Measurements from ENCODE around the gene LIX1L. TPM values are rescaled to one million over a fixed set of nuclear protein-coding genes. Genes with fewer than 3 reads are reported as not detected.

Gene LIX1L
- total and polyA plus RNA-seq, 2 donors, result 13.1 to 22.0 TPM

GRCh38 chr1:145995148-145995881 lies 37.5 kb upstream of the LIX1L start:
- H3K9me3 ChIP-seq (ENCODE audit: control insufficient read depth in 2 of 2, insufficient read depth in 1 of 2, low read length in 1 of 2), result peaks cover 0 to 2% of the 10 kb centered on the region in 2 donors
- H3K36me3 ChIP-seq (ENCODE audit: control insufficient read depth in 2 of 2, insufficient read depth in 2 of 2, low read length in 1 of 2), result peaks cover 31 to 34% of the 10 kb centered on the region in 2 donors
- peak overlapping the region; percentile 95 to 99 for H3K27ac ChIP-seq (ENCODE audit: low read depth in 1 of 2, low read length in 1 of 2)
- peak in 1 of 9 donors; percentile 46 for DNase-seq (ENCODE audit: low read depth in 6 of 9, low spot score in 9 of 9)
- H3K27me3 ChIP-seq (ENCODE audit: control insufficient read depth in 2 of 2, insufficient read depth in 1 of 2, low read length in 1 of 2), result no peaks in the 10 kb centered on the region
- peaks cover 20 to 46% of the 10 kb centered on the region in 2 donors for H3K4me1 ChIP-seq (ENCODE audit: control insufficient read depth in 2 of 2, insufficient read depth in 2 of 2, low read length in 2 of 2)
- H3K4me3 ChIP-seq (ENCODE audit: low read length in 2 of 2), result peak overlapping the region; percentile 76 to 92
- WGBS, result under 1% methylated on average over 8 of the region's 8 CpGs

- Histone ChIP-seq H3K27me3 (ENCODE audit: control insufficient read depth in 2 of 2, insufficient read depth in 1 of 2, low read length in 1 of 2) (no peaks in the 10 kb centered on the region), H3K27ac (ENCODE audit: low read depth in 1 of 2, low read length in 1 of 2) (peak overlapping the region; percentile 95 to 99), H3K4me3 (ENCODE audit: low read length in 2 of 2) (peak overlapping the region; percentile 76 to 92), H3K4me1 (ENCODE audit: control insufficient read depth in 2 of 2, insufficient read depth in 2 of 2, low read length in 2 of 2) (peaks cover 16 to 38% of the 10 kb centered on the region in 2 donors), H3K9me3 (ENCODE audit: control insufficient read depth in 2 of 2, insufficient read depth in 1 of 2, low read length in 1 of 2) (peaks cover 0 to 2% of the 10 kb centered on the region in 2 donors), H3K36me3 (ENCODE audit: control insufficient read depth in 2 of 2, insufficient read depth in 2 of 2, low read length in 1 of 2) (peaks cover 31 to 34% of the 10 kb centered on the region in 2 donors)
- DNase-seq (ENCODE audit: low read depth in 6 of 9, low spot score in 9 of 9), result no peak
- WGBS, result 15% methylated on average over 10 of the region's 10 CpGs
These were observed 36.7 kb upstream of the LIX1L start for GRCh38 chr1:145994391-145995120.

GRCh38 chr1:145993618-145994390 lies 36.0 kb upstream of the LIX1L start:
- no peak for DNase-seq (ENCODE audit: low read depth in 6 of 9, low spot score in 9 of 9)
- no peaks in the 10 kb centered on the region for H3K27me3 ChIP-seq (ENCODE audit: control insufficient read depth in 2 of 2, insufficient read depth in 1 of 2, low read length in 1 of 2)
- H3K27ac ChIP-seq (ENCODE audit: low read depth in 1 of 2, low read length in 1 of 2), result peak overlapping the region; percentile 95 to 99
- peaks cover 31 to 34% of the 10 kb centered on the region in 2 donors for H3K36me3 ChIP-seq (ENCODE audit: control insufficient read depth in 2 of 2, insufficient read depth in 2 of 2, low read length in 1 of 2)
- WGBS, result 37% methylated on average over 6 of the region's 6 CpGs
- peak overlapping the region; percentile 76 to 92 for H3K4me3 ChIP-seq (ENCODE audit: low read length in 2 of 2)
- H3K4me1 ChIP-seq (ENCODE audit: control insufficient read depth in 2 of 2, insufficient read depth in 2 of 2, low read length in 2 of 2), result peaks cover 9 to 36% of the 10 kb centered on the region in 2 donors
- H3K9me3 ChIP-seq (ENCODE audit: control insufficient read depth in 2 of 2, insufficient read depth in 1 of 2, low read length in 1 of 2), result peaks cover 0 to 2% of the 10 kb centered on the region in 2 donors

GRCh38 chr1:145992958-145993617 lies 35.3 kb upstream of the LIX1L start:
- Histone ChIP-seq H3K27me3 (ENCODE audit: control insufficient read depth in 2 of 2, insufficient read depth in 1 of 2, low read length in 1 of 2) (no peaks in the 10 kb centered on the region), H3K9me3 (ENCODE audit: control insufficient read depth in 2 of 2, insufficient read depth in 1 of 2, low read length in 1 of 2) (peaks cover 0 to 2% of the 10 kb centered on the region in 2 donors), H3K4me3 (ENCODE audit: low read length in 2 of 2) (peak overlapping the region; percentile 76 to 92), H3K27ac (ENCODE audit: low read depth in 1 of 2, low read length in 1 of 2) (peak overlapping the region; percentile 56 to 99), H3K4me1 (ENCODE audit: control insufficient read depth in 2 of 2, insufficient read depth in 2 of 2, low read length in 2 of 2) (peaks cover 5 to 33% of the 10 kb centered on the region in 2 donors), H3K36me3 (ENCODE audit: control insufficient read depth in 2 of 2, insufficient read depth in 2 of 2, low read length in 1 of 2) (peaks cover 31 to 34% of the 10 kb centered on the region in 2 donors)
- 69% methylated on average over 5 of the region's 5 CpGs for WGBS
- DNase-seq (ENCODE audit: low read depth in 6 of 9, low spot score in 9 of 9), result no peak

DNA sequence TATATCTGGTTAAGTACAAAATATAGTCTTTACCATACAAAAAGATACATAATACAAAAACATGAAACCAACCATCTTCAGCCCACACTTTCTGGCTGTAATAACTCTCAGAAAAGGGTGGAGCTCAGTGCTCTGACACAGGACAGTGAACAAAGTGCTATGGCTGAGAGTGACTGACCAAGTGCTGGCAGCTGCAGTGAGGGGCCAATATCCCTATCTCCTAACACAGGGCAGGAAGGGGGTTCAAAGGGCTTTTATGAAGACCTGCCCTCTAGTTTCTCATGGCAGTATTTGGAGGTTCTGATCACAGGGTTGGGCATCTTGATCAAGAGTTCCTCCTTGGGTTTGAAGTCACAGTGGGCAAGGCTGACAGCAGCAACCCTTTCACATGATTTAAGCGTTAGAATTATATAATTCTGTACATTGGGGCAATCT lies 34.7 kb upstream of the LIX1L start:
- no peak for DNase-seq (ENCODE audit: low read depth in 6 of 9, low spot score in 9 of 9)
- WGBS, result 71% methylated on average over 1 of the region's 1 CpG
- peaks cover 5 to 29% of the 10 kb centered on the region in 2 donors for H3K4me1 ChIP-seq (ENCODE audit: control insufficient read depth in 2 of 2, insufficient read depth in 2 of 2, low read length in 2 of 2)

GRCh38 chr1:145991735-145992412 lies 34.1 kb upstream of the LIX1L start:
- no peaks in the 10 kb centered on the region for H3K27me3 ChIP-seq (ENCODE audit: control insufficient read depth in 2 of 2, insufficient read depth in 1 of 2, low read length in 1 of 2)
- WGBS, result 92% methylated on average over 10 of the region's 10 CpGs
- no peak for DNase-seq (ENCODE audit: low read depth in 6 of 9, low spot score in 9 of 9)
- peaks cover 31 to 34% of the 10 kb centered on the region in 2 donors for H3K36me3 ChIP-seq (ENCODE audit: control insufficient read depth in 2 of 2, insufficient read depth in 2 of 2, low read length in 1 of 2)
- peaks cover 5 to 29% of the 10 kb centered on the region in 2 donors for H3K4me1 ChIP-seq (ENCODE audit: control insufficient read depth in 2 of 2, insufficient read depth in 2 of 2, low read length in 2 of 2)
- peak overlapping the region; percentile 8 to 43 for H3K27ac ChIP-seq (ENCODE audit: low read depth in 1 of 2, low read length in 1 of 2)
- H3K4me3 ChIP-seq (ENCODE audit: low read length in 2 of 2), result peak overlapping the region in 1 of 2 donors; percentile 92
- peaks cover 0 to 2% of the 10 kb centered on the region in 2 donors for H3K9me3 ChIP-seq (ENCODE audit: control insufficient read depth in 2 of 2, insufficient read depth in 1 of 2, low read length in 1 of 2)

More for the DNA sequence above, 34.7 kb upstream of the LIX1L start:
- peaks cover 0 to 2% of the 10 kb centered on the region in 2 donors for H3K9me3 ChIP-seq (ENCODE audit: control insufficient read depth in 2 of 2, insufficient read depth in 1 of 2, low read length in 1 of 2)
- no peaks in the 10 kb centered on the region for H3K27me3 ChIP-seq (ENCODE audit: control insufficient read depth in 2 of 2, insufficient read depth in 1 of 2, low read length in 1 of 2)
- H3K36me3 ChIP-seq (ENCODE audit: control insufficient read depth in 2 of 2, insufficient read depth in 2 of 2, low read length in 1 of 2), result peaks cover 31 to 34% of the 10 kb centered on the region in 2 donors
- peak overlapping the region; percentile 76 to 92 for H3K4me3 ChIP-seq (ENCODE audit: low read length in 2 of 2)
- H3K27ac ChIP-seq (ENCODE audit: low read depth in 1 of 2, low read length in 1 of 2), result peak overlapping the region; percentile 34 to 56

GRCh38 chr1:145990249-145990855 lies 32.5 kb upstream of the LIX1L start:
- H3K36me3 ChIP-seq (ENCODE audit: control insufficient read depth in 2 of 2, insufficient read depth in 2 of 2, low read length in 1 of 2), result peaks cover 30 to 34% of the 10 kb centered on the region in 2 donors
- DNase-seq (ENCODE audit: low read depth in 6 of 9, low spot score in 9 of 9), result no peak
- peaks cover 6 to 37% of the 10 kb centered on the region in 2 donors for H3K4me1 ChIP-seq (ENCODE audit: control insufficient read depth in 2 of 2, insufficient read depth in 2 of 2, low read length in 2 of 2)
- WGBS, result 97% methylated on average over 7 of the region's 7 CpGs
- no peak overlapping the region for H3K4me3 ChIP-seq (ENCODE audit: low read length in 2 of 2)
- peaks cover 0 to 2% of the 10 kb centered on the region in 2 donors for H3K9me3 ChIP-seq (ENCODE audit: control insufficient read depth in 2 of 2, insufficient read depth in 1 of 2, low read length in 1 of 2)
- no peaks in the 10 kb centered on the region for H3K27me3 ChIP-seq (ENCODE audit: control insufficient read depth in 2 of 2, insufficient read depth in 1 of 2, low read length in 1 of 2)
- H3K27ac ChIP-seq (ENCODE audit: low read depth in 1 of 2, low read length in 1 of 2), result peak overlapping the region in 1 of 2 donors; percentile 78

Data from thymus (tissue), 11 donors.